Renal cortex interstitium (tissue), 11 donors: ENCODE measurements around the gene PRAC1. TPM values are rescaled to one million over a fixed set of nuclear protein-coding genes. Genes with fewer than 3 reads are reported as not detected.
"Not testable (repeated sequence)": the region's sequence is repeated elsewhere in the genome, so short reads cannot be mapped to it uniquely, and the experiment has no call there.

Source experiments
- DNase-seq, 11 donors: peaks; one replicate each; pipeline ENCODE4 v3.0.0-alpha.2; 2013; ENCODE audit warnings: low read depth in 9 of 11, low spot score in 4 of 11; ENCODE audit errors: extremely low read depth in 1 of 11
- polyA plus RNA-seq, 3 donors: library from polyadenylated mRNA; unstranded; fragments of 120-200 nt; gene quantifications; one replicate each; pipeline ENCODE4 v1.2.1, GENCODE V29; 2013; ENCODE audit not compliant: insufficient read length in 3 of 3

PRAC1 gene
- polyA plus RNA-seq, 3 donors: not detected

- no peak for DNase-seq
Observed at GRCh38 chr17:48717367-48718226, 4.7 kb downstream of the PRAC1 start.

GRCh38 chr17:48716549-48716948 is 5.8 kb downstream of the PRAC1 start:
- not testable (repeated sequence) for DNase-seq

- DNase-seq: no peak
Observed at GRCh38 chr17:48715496-48716399, 6.6 kb downstream of the PRAC1 start.

DNA sequence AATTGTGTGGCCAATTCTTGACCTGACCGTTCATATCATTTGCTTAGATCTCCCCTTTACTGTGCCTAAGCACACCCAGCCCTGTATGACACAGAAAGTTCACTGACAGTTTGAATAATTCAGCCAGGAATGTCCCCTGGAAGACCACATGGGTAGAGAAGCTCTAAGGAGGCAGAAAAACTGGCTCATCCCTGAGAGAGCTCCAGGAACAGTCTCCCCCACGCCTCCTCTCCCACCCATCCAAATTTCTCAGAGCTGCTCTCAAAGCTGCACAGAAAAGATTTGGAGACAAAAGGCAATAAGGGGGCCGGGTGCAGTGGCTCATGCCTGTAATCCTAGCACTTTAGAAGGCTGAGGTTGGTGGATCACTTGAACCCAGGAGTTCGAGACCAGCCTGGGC is 11.2 kb downstream of the PRAC1 start:
- no peak for DNase-seq

- DNase-seq: no peak
Observed at GRCh38 chr17:48704361-48705248, 17.7 kb downstream of the PRAC1 start.

- no peak for DNase-seq
Observed at GRCh38 chr17:48701864-48702532, 20.3 kb downstream of the PRAC1 start.

DNA sequence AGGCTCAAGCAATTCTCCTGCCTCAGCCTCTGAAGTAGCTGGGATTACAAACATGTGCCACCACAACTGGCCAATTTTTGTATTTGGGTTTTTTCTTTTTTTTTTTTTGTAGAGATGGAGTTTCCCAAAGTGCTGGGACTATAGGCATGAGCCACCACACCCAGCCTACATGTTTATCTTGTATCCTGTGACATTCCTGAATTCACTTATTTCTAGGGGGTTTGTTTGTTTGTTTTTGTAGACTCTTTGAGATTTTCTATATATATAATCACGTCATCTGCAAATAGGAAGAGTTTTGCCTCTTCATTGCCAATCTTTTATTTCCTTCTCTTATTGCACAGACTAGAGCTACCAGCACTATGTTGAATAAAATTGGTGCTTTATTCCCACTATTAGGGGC is 29.1 kb downstream of the PRAC1 start:
- DNase-seq: no peak

GRCh38 chr17:48692049-48692448 is 30.3 kb downstream of the PRAC1 start:
- no peak for DNase-seq

DNA sequence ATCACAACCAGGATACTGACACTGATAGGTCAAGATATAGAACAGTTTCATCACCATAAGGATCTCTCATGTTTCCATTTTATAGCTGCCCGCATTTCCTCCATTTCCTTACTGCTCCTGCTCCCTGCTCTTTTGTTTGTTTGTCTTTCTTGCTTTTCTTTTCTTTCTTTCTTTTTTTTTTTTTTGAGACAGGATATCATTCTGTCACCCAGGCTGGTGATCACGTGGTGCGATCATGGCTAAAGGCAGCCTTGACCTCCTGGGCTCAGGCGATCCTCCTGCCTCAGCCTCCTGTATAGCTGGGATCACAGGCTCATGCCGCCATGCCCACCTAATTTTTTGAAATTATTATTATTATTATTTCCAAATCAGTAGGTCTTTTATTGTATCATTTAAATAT is 31.7 kb downstream of the PRAC1 start:
- no peak for DNase-seq

GRCh38 chr17:48681609-48682008 is 40.7 kb downstream of the PRAC1 start:
- DNase-seq: no peak

DNA sequence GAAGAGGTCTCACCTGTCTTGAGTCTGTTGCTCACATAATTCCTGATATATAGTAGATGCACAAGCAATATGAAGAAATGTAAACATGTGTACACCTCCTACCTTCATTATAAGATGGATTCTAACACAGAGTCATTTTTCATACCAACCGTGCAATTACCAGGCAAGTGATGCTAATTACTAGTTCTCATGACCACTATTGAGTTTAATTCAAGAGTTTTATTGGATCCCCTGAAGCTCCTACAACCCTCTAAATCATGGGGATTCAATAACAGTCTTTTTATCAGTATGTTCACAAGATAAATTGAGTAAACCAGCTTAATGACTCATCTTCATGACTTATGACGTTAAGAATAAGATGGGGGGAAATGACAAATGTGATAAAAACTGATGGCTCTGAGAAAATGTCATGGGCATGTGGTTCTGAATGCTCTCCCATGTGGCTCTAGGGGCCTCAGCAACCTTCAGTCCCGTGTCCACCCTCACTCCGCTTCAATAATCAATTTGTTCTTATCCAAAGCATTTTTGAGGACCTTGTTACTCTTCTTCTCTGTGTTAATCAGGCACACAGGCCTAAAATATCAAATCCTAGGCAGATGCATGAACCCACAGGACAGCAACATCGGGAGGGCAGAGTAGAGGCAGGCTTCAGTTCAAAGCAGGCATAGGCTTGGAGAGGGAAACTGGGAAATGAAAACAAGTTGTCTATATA is 42.8 kb downstream of the PRAC1 start:
- DNase-seq: no peak

DNA sequence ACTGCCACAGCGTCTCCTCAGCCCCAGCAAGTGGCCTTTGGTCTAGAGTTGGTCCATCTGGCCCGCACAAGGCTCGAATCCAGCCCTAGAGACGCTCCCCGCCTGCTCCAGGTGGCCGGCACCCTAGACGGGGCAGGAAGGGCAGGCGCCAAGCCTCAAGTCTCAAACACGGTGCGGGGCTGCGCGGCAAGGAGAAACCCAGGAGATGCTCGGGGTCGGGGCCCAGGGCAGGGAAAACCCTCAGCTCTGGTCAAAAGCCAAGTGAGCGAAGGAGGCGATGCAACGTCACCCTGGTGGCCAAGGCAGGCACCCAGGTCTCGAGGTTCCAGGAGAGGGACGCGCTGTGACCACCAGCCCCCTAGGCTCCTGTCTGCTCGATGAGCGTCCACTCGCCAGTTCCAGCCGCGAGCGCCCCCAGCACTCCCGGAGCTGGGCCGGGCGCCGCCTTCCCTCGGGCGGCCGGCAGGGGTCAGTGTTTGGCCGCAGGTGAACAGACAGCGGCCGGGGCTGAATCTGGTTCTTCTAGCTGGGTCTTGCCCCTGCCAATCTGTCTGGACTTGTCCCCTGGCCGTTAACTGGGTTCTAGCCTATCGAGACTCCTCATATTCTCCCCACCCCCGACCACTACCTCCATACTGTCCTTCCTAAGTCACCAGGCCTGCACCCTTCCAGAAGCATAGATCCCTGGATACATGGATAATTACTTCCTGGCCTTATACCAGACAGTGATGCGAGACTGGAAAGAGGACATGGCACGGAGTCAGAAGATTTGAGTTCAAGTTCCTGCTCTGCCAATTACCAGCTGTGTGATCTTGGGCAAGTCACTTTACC is 44.0 kb downstream of the PRAC1 start:
- peak; percentile 9 to 66 (median 43) for DNase-seq

DNA sequence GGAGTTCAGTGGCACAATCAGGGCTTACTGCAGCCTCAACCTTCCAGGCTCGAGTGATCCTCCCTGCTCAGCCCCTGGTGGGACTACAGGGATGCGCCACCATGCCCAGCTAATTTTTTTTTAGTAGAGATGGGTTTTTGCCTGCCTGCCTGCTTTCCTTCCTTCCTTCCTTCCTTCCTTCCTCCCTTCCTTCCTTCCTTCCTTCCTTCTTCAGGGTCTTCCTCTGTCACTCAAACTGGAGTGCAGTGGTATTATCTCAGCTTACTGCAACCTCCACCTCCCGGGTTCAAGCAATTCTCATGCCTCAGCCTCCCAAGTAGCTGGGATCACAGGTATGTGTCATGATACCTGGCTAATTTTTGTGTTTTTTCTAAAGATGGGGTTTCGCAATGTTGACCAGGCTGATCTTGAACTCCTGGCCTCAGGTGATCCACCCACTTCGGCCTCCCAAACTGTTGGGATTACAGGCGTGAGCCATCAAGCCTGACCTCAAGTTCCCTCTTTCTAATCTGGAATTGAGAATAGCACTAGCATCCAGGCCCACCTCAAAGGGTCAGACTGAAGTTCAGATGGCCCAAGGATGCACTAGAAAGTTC is 45.3 kb downstream of the PRAC1 start:
- no peak for DNase-seq

- no peak for DNase-seq
Observed at GRCh38 chr17:48672340-48672739, 50.0 kb downstream of the PRAC1 start.
